Activated CD8-positive, alpha-beta T cell treated with anti-CD3 and anti-CD28 coated beads for 36 hours (primary cell): ENCODE data around the gene SYT6. TPM values are rescaled to one million over a fixed set of nuclear protein-coding genes. Genes with fewer than 3 reads are reported as not detected.

Experiments used
- ATAC-seq: fragments of 200-7000 bp; cut with Tn5 transposase; one replicate; pipeline ENCODE4 v1.10.0; 2021; ENCODE audit warnings: mild to moderate bottlenecking, moderate library complexity
- CTCF ChIA-PET: fragments of 350-600 bp; sonication (Branson Sonifier 250); formaldehyde crosslinking; loops from one replicate; lab custom pipeline; 2021; ENCODE audit warnings: antibody characterized with exemption; lab: Charles Lee
- POLR2A ChIA-PET: fragments of 350-600 bp; sonication (Branson Sonifier 250); formaldehyde crosslinking; loops from one replicate; lab custom pipeline; 2021; ENCODE audit warnings: antibody characterized with exemption; lab: Charles Lee
- DNase-seq: peaks from one replicate; pipeline ENCODE4 v3.0.0-alpha.2; 2020
- H3K27ac Mint-ChIP-seq: one replicate; pipeline ENCODE4 v1.8.0; 2021; ENCODE audit warnings: mild to moderate bottlenecking, mixed read lengths
- H3K27me3 Mint-ChIP-seq: one replicate; pipeline ENCODE4 v1.8.0; 2021; ENCODE audit warnings: mixed read lengths
- H3K36me3 Mint-ChIP-seq: one replicate; pipeline ENCODE4 v1.8.0; 2021; ENCODE audit warnings: low read depth, mixed read lengths
- H3K4me1 Mint-ChIP-seq: one replicate; pipeline ENCODE4 v1.8.0; 2021; ENCODE audit warnings: low read depth, mixed read lengths
- H3K4me3 Mint-ChIP-seq: one replicate; pipeline ENCODE4 v1.8.0; 2021; ENCODE audit warnings: mild to moderate bottlenecking, moderate library complexity, mixed read lengths
- H3K9me3 Mint-ChIP-seq: one replicate; pipeline ENCODE4 v1.8.0; 2021; ENCODE audit warnings: mixed read lengths
- CTCF ChIP-seq: fragments of 200-600 bp; IDR thresholded peaks from one replicate; pipeline ENCODE4 v1.8.0; 2022; ENCODE audit warnings: antibody characterized with exemption, mild to moderate bottlenecking
- intact Hi-C: fragments of 100-400 bp; cut with micrococcal nuclease; formaldehyde crosslinking; loops from one replicate; pipeline ENCODE4 v1.10.0; 2022
- total RNA-seq, 2 experiments: library from RNA; stranded (reverse); gene quantifications; one replicate each; pipeline ENCODE4 v1.2.3, GENCODE V29; 2021

The SYT6 gene
- total RNA-seq, 2 experiments from 2014 or later: not detected

GRCh38 chr1:114082304-114082630 is 71.4 kb downstream of the SYT6 start:
- Mint-ChIP-seq H3K9me3 (no peaks in the 10 kb centered on the region), H3K27ac (no peak overlapping the region), H3K4me1 (peaks cover 2% of the 10 kb centered on the region), H3K27me3 (no peaks in the 10 kb centered on the region), H3K36me3 (no peaks in the 10 kb centered on the region), H3K4me3 (no peak overlapping the region)
- CTCF ChIA-PET: no interaction called here
- no peak for ATAC-seq
- TF ChIP-seq CTCF: no peak
- POLR2A ChIA-PET: no interaction called here
- no peak for DNase-seq
- intact Hi-C loops: no loop called here

DNA sequence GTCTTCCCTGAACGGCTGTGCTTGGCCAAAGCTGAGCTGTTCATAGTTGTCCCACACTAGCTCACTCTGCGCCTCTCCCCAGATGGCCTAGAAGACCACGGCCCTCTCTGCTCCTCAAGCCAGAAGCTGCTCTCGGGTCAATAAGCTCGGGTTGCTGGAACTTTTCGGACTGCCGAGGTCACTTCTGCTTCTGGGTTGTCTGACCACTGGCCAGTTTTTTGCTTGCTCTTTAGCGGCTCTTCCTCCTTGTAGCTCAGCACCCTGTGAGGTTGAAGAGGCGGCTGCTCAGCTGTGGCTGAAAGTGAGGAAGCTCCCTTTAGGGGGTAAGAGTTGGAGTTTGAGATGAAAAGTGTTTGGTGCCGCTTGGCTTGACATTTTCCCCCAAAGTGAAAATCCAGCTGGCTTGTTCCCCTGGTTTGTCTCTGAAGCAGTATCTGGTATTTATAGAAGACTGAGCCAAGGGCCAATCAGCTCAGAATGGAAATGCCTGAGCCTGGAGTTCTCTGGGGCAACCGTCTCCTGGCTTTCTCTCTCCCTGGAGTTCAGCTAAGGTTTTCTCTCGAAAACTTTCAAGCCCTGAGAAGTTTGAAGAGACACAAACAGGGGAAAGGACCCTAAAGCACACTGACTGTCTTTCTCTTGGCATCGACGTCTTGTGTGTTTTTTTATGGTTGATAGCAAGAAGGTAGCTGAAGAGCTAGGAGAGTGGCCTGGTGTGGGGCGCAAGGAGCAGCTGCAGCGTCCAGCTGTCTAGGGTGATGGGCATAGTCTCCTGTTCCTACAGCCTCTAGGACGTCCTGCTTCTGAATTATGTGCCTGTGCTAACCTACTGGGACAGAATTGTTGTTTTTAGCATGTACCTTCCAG is 72.0 kb downstream of the SYT6 start:
- Mint-ChIP-seq H3K9me3 (no peaks in the 10 kb centered on the region), H3K27me3 (no peaks in the 10 kb centered on the region), H3K4me3 (no peak overlapping the region), H3K4me1 (peaks cover 2% of the 10 kb centered on the region), H3K27ac (no peak overlapping the region), H3K36me3 (no peaks in the 10 kb centered on the region)
- ATAC-seq: no peak
- POLR2A ChIA-PET: no interaction called here
- DNase-seq: no peak
- intact Hi-C loops: no loop called here
- CTCF ChIA-PET: interaction anchor here (1.0 kb wide), 1 partner anchor 10 kb away, joined by 3 read pairs; no protein-coding TSS in a partner anchor
- no peak for TF ChIP-seq CTCF

DNA sequence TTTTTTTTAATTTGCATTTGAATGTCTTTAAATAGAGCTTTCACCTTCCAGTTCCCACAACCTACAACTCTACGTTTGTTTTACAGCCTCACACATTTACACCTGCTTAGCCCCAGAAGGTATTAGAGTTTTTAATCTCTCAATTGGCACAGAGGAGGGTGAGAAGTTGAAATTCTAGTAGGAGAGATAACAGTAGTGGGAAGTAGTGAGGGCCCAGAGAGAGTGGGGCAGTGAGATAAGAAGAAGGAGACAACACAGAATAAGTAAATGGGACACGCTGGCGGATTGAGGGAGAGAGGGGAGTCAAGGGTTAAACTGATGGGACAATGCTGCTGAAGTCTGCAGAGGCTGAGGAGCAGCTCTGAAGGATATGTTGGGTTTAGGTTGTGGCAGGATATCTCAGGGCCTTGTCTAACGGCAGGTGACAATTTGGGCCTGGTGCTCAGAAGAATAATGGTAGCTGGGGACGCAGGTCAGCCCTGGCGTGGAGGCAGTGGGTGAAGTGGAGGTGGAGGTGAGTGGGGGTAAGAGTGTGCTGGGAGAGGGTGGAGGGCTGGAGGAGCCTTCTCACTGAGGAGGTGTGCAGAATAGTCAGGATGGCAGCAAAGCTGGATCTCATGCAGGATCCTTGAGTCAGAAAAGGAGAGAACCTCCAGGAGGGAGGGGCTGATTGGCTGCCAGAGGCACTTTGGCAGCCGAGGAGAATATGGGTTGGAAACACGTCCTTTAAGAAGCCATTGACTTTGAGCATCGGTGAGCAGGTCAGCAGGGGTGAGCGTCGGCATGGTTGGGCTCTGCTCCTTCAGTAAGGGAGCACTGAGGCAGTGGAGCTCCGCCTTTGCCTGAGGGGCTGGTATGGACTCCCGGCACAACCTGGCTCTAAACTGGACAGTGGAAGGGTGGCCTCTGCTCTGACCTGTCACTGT is 72.9 kb downstream of the SYT6 start:
- Mint-ChIP-seq H3K27ac (no peak overlapping the region), H3K27me3 (no peaks in the 10 kb centered on the region), H3K4me1 (peaks cover 4% of the 10 kb centered on the region), H3K36me3 (no peaks in the 10 kb centered on the region), H3K4me3 (no peak overlapping the region), H3K9me3 (no peaks in the 10 kb centered on the region)
- no peak for TF ChIP-seq CTCF
- CTCF ChIA-PET: interaction anchor here (1.0 to 1.6 kb wide), 2 partner anchors 11 to 51 kb away, joined by 3 read pairs; no protein-coding TSS in a partner anchor
- POLR2A ChIA-PET: no interaction called here
- no peak for DNase-seq
- intact Hi-C loops: no loop called here
- ATAC-seq: no peak

- no peak for ATAC-seq
- Mint-ChIP-seq H3K36me3 (no peaks in the 10 kb centered on the region), H3K27ac (no peak overlapping the region), H3K4me1 (peaks cover 6% of the 10 kb centered on the region), H3K4me3 (no peak overlapping the region), H3K9me3 (no peaks in the 10 kb centered on the region), H3K27me3 (no peaks in the 10 kb centered on the region)
- CTCF ChIA-PET: interaction anchor here (1.6 kb wide), 1 partner anchor 52 kb away, joined by 3 read pairs; no protein-coding TSS in a partner anchor
- no peak for TF ChIP-seq CTCF
- POLR2A ChIA-PET: no interaction called here
- intact Hi-C loops: no loop called here
- no peak for DNase-seq
Observed at GRCh38 chr1:114079596-114080190, 74.0 kb downstream of the SYT6 start.
